ENCODE results near the gene MYOG.

DNA sequence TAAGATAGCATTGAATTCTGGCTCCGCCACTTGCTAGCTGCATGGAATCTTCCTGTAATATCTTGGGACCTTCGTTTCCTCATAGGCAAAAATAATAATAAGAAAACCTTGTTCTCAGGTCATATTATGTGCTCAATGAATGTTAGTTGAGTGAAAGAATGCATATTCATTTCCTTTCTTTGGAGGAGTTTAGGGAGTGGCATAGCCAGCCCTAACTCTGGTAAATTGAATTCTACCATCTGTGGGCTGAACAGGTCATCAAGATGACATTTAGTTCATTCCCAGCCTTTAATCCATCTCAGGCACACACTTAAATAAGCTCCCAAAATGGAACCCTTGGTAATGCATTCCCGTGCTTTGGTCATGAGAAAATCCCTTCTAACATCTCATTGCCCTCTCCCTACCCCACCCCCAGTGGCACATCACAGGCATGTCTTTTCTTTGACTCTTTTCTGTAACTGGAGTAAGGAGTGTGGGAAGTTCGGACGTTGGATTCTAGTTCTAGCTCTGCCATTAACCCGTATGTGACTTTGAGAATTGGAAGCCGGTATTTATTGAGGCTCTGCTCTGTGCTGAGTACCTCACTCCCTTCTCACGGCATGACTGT is 13.2 kb upstream of the MYOG start:
- TF ChIP-seq, protein P1, sequence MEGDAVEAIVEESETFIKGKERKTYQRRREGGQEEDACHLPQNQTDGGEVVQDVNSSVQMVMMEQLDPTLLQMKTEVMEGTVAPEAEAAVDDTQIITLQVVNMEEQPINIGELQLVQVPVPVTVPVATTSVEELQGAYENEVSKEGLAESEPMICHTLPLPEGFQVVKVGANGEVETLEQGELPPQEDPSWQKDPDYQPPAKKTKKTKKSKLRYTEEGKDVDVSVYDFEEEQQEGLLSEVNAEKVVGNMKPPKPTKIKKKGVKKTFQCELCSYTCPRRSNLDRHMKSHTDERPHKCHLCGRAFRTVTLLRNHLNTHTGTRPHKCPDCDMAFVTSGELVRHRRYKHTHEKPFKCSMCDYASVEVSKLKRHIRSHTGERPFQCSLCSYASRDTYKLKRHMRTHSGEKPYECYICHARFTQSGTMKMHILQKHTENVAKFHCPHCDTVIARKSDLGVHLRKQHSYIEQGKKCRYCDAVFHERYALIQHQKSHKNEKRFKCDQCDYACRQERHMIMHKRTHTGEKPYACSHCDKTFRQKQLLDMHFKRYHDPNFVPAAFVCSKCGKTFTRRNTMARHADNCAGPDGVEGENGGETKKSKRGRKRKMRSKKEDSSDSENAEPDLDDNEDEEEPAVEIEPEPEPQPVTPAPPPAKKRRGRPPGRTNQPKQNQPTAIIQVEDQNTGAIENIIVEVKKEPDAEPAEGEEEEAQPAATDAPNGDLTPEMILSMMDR (conservative IDR thresholded peaks at IDR 0.05; ENCODE audit: low read depth, low read length) = no peak
- TF ChIP-seq EZH2phosphoT487 (IDR thresholded peaks at IDR 0.05; ENCODE audit: borderline replicate concordance, low read length) = no peak
